HepG2 (cell line): Measurements from ENCODE around the gene SKIL. TPM values are rescaled to one million over a fixed set of nuclear protein-coding genes. Genes with fewer than 3 reads are reported as not detected.

Source experiments
- ELF4 ChIP-seq: sonication (generic); formaldehyde crosslinking; IDR thresholded peaks from 2 replicates; pipeline ENCODE4 v1.5.0; 2020; ENCODE audit warnings: missing genetic modification reagents, mild to moderate bottlenecking, moderate library complexity, borderline replicate concordance
- GTF3A ChIP-seq: sonication (generic); formaldehyde crosslinking; conservative IDR thresholded peaks from 2 replicates; pipeline ENCODE4 v1.4.0; 2020; ENCODE audit warnings: mild to moderate bottlenecking, missing genetic modification reagents
- MEIS1 ChIP-seq: sonication (generic); formaldehyde crosslinking; IDR thresholded peaks from 2 replicates; pipeline ENCODE4 v1.9.0; 2021; ENCODE audit warnings: mild to moderate bottlenecking, missing genetic modification reagents, moderate library complexity, borderline replicate concordance
- PAX8 ChIP-seq: sonication (generic); formaldehyde crosslinking; IDR thresholded peaks from 2 replicates; pipeline ENCODE4 v1.8.0; 2022; ENCODE audit warnings: mild to moderate bottlenecking, missing genetic modification reagents, borderline replicate concordance
- RFXANK ChIP-seq: IDR thresholded peaks from 2 replicates; pipeline ENCODE4 v1.6.1; 2016
- RORA ChIP-seq: sonication (generic); formaldehyde crosslinking; IDR thresholded peaks from 2 replicates; pipeline ENCODE4 v1.5.0; 2020; ENCODE audit warnings: mild to moderate bottlenecking, missing genetic modification reagents, moderate library complexity
- ZFP36 ChIP-seq: fragments of 150-350 bp; IDR thresholded peaks from 2 replicates; pipeline ENCODE4 v1.6.1; 2018; ENCODE audit warnings: borderline replicate concordance, low read length, low read depth; ENCODE audit not compliant: partially characterized antibody
- ZNF101 ChIP-seq: sonication (generic); formaldehyde crosslinking; IDR thresholded peaks from 2 replicates; pipeline ENCODE4 v1.4.0; 2020; ENCODE audit warnings: mild to moderate bottlenecking, low read depth, missing genetic modification reagents, borderline replicate concordance
- ZNF207 ChIP-seq: fragments of 450-650 bp; IDR thresholded peaks from 2 replicates; pipeline ENCODE4 v1.6.1; 2016; ENCODE audit warnings: antibody characterized with exemption, borderline replicate concordance
- ZNF230 ChIP-seq: sonication (generic); formaldehyde crosslinking; IDR thresholded peaks from 2 replicates; pipeline ENCODE4 v1.4.0; 2020; ENCODE audit warnings: mild to moderate bottlenecking, missing genetic modification reagents
- ZNF567 ChIP-seq: sonication (generic); formaldehyde crosslinking; IDR thresholded peaks from 2 replicates; pipeline ENCODE4 v1.8.1; 2023; ENCODE audit warnings: mild to moderate bottlenecking, missing genetic modification reagents, borderline replicate concordance
- ZNF772 ChIP-seq: sonication (generic); formaldehyde crosslinking; IDR thresholded peaks from 2 replicates; pipeline ENCODE4 v1.5.0; 2020; ENCODE audit warnings: mild to moderate bottlenecking, missing genetic modification reagents
- ZNF883 ChIP-seq: sonication (generic); formaldehyde crosslinking; IDR thresholded peaks from 2 replicates; pipeline ENCODE4 v1.5.1; 2020; ENCODE audit warnings: mild to moderate bottlenecking, missing genetic modification reagents; ENCODE audit errors: not compliant biosample characterization
- polyA plus RNA-seq, 8 experiments: library from polyadenylated mRNA; depleted of rRNA in 3 of 8; stranded (reverse) in 7 of 8; unstranded in 1 of 8; fragments of >200 nt; fragmentation: Illumina TruSeq in 4 of 8; extraction: Trizol in 4 of 8; gene quantifications; 2 replicates each; pipeline versions ENCODE4 v1.2.1 to v1.2.3, GENCODE V29; 2011 to 2016; ENCODE audit warnings: low read depth in 4 of 8, missing spikeins in 1 of 8, mixed read lengths in 1 of 8; ENCODE audit not compliant: insufficient read depth in 1 of 8
- total RNA-seq, 5 experiments: library from RNA; depleted of rRNA; stranded (reverse); fragments of >200 nt; fragmentation: Illumina TruSeq; extraction: Trizol; gene quantifications; 2 replicates each; pipeline ENCODE4 v1.2.3, GENCODE V29; 2016; ENCODE audit warnings: low read depth in 1 of 5
- TF ChIP-seq, protein P1 (sequence below): sonication (generic); formaldehyde crosslinking; IDR thresholded peaks from 2 replicates; pipeline ENCODE4 v1.4.0; 2020; ENCODE audit warnings: missing genetic modification reagents, borderline replicate concordance
- TF ChIP-seq, protein P2 (sequence below): sonication (generic); formaldehyde crosslinking; IDR thresholded peaks from 2 replicates; pipeline ENCODE4 v1.8.1; 2023; ENCODE audit warnings: missing genetic modification reagents, mild to moderate bottlenecking, borderline replicate concordance
- TF ChIP-seq, protein P3 (sequence below): sonication (generic); formaldehyde crosslinking; IDR thresholded peaks from 2 replicates; pipeline ENCODE4 v1.9.0; 2021; ENCODE audit warnings: missing genetic modification reagents, mild to moderate bottlenecking, borderline replicate concordance
- TF ChIP-seq, protein P4 (sequence below): IDR thresholded peaks from 2 replicates; pipeline ENCODE4 v1.6.1; 2016; ENCODE audit warnings: missing biosample characterization, missing genetic modification reagents, low read depth
- TF ChIP-seq, protein P5 (sequence below): sonication (generic); formaldehyde crosslinking; IDR thresholded peaks from 2 replicates; pipeline ENCODE4 v1.8.0; 2022; ENCODE audit warnings: missing genetic modification reagents, mild to moderate bottlenecking, borderline replicate concordance

Gene SKIL
- total and polyA plus RNA-seq, 2 of the 13 experiments (the other 11 are each of a cell fraction or from before 2014, with no cell fraction given) = 5.2 to 20.7 TPM

DNA sequence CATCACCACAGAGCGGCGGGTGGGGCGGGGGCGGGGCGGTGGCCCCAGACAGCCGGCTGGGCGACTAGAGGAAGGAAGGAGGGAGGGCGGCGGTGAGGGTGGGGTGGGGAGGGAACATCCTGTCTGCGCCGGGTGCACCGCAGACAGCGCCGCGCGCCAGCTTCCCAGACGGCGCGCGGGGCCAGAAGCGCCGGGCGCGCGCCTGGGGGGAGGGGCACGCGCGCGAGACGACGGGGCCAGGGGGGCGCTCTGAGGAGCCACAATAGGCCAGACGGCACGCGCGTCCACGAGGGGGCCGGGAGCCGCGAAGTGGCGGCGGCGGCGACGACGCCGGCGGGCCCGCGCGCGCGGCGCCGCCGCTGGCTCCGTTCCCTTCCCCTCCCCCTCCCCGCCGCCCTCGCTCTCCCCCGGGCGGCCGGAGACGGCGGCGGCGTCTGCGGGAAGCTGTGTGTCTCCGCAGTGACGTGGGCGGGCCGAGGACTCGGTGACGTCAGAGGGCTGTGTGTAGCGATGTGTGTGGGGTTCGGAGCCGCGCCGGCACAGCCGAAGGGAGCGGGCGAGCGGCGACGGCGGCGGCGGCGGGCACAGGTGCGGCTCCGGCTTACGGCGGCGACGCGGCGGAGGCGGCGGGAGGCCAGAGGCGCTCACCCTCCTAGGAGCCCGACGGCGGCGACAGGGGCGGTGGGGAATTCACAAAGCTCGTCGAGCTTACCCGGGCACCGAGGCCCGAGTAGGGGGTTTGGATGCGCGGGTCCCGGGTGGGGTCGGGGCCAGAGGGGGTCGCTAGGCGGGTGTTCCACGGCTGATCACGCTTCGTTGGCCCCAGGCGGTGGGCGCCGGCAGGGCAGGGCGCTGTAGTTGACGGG, at the start of gene SKIL (continued):
- TF ChIP-seq, protein P1, sequence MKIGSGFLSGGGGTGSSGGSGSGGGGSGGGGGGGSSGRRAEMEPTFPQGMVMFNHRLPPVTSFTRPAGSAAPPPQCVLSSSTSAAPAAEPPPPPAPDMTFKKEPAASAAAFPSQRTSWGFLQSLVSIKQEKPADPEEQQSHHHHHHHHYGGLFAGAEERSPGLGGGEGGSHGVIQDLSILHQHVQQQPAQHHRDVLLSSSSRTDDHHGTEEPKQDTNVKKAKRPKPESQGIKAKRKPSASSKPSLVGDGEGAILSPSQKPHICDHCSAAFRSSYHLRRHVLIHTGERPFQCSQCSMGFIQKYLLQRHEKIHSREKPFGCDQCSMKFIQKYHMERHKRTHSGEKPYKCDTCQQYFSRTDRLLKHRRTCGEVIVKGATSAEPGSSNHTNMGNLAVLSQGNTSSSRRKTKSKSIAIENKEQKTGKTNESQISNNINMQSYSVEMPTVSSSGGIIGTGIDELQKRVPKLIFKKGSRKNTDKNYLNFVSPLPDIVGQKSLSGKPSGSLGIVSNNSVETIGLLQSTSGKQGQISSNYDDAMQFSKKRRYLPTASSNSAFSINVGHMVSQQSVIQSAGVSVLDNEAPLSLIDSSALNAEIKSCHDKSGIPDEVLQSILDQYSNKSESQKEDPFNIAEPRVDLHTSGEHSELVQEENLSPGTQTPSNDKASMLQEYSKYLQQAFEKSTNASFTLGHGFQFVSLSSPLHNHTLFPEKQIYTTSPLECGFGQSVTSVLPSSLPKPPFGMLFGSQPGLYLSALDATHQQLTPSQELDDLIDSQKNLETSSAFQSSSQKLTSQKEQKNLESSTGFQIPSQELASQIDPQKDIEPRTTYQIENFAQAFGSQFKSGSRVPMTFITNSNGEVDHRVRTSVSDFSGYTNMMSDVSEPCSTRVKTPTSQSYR (CRISPR knock-in tag) = peak; percentile 90
- no peak for TF ChIP-seq ZNF207
- no peak for TF ChIP-seq ZNF883 (CRISPR knock-in tag)
- TF ChIP-seq, protein P2, sequence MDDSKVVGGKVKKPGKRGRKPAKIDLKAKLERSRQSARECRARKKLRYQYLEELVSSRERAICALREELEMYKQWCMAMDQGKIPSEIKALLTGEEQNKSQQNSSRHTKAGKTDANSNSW = no peak
- no peak for TF ChIP-seq RFXANK (CRISPR knock-in tag)
- TF ChIP-seq, protein P3, sequence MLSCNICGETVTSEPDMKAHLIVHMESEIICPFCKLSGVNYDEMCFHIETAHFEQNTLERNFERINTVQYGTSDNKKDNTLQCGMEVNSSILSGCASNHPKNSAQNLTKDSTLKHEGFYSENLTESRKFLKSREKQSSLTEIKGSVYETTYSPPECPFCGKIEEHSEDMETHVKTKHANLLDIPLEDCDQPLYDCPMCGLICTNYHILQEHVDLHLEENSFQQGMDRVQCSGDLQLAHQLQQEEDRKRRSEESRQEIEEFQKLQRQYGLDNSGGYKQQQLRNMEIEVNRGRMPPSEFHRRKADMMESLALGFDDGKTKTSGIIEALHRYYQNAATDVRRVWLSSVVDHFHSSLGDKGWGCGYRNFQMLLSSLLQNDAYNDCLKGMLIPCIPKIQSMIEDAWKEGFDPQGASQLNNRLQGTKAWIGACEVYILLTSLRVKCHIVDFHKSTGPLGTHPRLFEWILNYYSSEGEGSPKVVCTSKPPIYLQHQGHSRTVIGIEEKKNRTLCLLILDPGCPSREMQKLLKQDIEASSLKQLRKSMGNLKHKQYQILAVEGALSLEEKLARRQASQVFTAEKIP (CRISPR knock-in tag) = no peak
- TF ChIP-seq, protein P4, sequence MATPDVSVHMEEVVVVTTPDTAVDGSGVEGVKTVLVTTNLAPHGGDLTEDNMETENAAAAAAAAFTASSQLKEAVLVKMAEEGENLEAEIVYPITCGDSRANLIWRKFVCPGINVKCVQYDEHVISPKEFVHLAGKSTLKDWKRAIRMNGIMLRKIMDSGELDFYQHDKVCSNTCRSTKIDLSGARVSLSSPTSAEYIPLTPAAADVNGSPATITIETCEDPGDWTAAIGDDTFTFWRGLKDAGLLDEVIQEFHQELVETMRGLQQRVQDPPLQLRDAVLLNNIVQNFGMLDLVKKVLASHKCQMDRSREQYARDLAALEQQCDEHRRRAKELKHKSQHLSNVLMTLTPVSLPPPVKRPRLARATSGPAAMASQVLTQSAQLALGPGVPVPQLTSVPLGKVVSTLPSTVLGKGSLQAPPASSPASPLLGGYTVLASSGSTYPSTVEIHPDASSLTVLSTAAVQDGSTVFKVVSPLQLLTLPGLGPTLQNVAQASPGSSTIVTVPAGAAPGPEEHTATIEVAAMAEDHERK (CRISPR knock-in tag) = no peak
- no peak for TF ChIP-seq ZNF772
- TF ChIP-seq ZNF230 (CRISPR knock-in tag) = no peak
- TF ChIP-seq RORA (CRISPR knock-in tag) = no peak
- no peak for TF ChIP-seq GTF3A (CRISPR knock-in tag)
- TF ChIP-seq MEIS1 (CRISPR knock-in tag) = no peak
- TF ChIP-seq ZFP36 = no peak
- no peak for TF ChIP-seq PAX8 (CRISPR knock-in tag)
- 0 out of 2 replicates have a peak, but pooled peaks have one; percentile 84 for TF ChIP-seq ZNF567 (CRISPR knock-in tag)
- TF ChIP-seq, protein P5, sequence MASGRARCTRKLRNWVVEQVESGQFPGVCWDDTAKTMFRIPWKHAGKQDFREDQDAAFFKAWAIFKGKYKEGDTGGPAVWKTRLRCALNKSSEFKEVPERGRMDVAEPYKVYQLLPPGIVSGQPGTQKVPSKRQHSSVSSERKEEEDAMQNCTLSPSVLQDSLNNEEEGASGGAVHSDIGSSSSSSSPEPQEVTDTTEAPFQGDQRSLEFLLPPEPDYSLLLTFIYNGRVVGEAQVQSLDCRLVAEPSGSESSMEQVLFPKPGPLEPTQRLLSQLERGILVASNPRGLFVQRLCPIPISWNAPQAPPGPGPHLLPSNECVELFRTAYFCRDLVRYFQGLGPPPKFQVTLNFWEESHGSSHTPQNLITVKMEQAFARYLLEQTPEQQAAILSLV = no peak
- no peak for TF ChIP-seq ZNF101 (CRISPR knock-in tag)
- no peak for TF ChIP-seq ELF4
